Measurements from ENCODE around the gene WNT3.
A peak's percentile ranks its signal among the peaks of the same experiment; 100 is the strongest.

WNT3 gene

GRCh38 chr17:46834846-46835245, 16.4 kb upstream of the WNT3 start:
- DNase-seq = no peak

DNA sequence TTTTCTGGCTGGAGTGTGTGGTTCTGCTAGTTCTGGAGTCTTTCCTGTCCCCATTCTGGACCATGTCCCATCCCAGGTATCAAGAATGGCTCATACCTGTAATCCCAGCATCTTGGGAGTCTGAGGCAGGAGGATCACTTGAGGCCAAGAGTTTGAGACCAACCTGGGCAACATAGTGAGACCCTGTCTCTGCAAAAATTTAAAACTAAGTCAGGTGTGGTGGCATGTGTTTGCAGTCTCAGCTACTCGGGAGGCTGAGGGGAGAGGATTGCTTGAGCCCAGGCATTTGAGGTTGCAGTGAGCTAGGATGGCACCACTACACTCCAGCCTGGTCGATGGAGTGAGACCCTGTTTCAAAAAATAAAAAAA, 15.3 kb upstream of the WNT3 start:
- DNase-seq = no peak

DNA sequence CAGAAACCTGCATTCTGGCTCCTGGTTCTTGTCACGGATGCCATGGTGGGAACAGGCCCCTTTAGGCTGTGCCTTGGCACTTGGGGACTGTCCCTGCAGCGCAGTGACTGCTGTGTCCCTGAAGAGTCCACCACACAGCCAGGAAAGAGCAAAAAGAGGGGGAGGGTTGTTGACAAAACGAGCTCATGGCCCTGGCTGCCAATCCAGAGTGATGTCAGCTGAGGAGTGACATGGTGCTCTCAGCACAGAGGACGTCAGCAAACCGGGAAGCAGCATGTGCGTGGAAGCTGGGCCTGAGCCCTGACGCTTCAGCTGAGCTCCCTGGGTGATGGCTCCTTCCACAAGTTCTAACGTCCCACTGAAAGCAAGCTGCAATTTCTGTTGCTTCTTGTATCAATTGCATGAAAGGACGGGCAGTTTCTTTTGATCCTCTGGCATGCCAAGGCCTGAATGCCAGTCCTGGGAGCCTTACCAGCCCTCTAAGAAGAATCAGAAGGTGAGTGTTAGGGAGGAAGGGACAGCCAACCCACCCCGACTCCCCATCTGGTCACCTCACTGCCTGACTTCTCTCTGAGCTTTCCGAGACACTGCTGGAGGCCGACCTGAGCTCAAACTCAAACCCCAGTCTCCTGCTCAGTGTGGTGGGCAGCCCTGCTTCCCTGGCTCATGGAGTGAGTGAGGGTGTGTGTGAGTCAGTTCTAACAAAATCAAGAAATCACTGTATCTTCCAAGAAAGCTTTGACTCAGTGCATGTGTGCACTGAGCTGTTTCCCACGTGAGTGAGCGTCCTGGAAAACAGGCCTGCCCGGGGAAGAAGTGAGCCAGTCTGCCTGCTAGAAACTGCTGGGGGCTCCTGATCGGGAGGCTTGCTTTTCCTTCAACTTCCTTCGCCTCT, 14.7 kb upstream of the WNT3 start:
- peak; percentile 37 for DNase-seq

DNA sequence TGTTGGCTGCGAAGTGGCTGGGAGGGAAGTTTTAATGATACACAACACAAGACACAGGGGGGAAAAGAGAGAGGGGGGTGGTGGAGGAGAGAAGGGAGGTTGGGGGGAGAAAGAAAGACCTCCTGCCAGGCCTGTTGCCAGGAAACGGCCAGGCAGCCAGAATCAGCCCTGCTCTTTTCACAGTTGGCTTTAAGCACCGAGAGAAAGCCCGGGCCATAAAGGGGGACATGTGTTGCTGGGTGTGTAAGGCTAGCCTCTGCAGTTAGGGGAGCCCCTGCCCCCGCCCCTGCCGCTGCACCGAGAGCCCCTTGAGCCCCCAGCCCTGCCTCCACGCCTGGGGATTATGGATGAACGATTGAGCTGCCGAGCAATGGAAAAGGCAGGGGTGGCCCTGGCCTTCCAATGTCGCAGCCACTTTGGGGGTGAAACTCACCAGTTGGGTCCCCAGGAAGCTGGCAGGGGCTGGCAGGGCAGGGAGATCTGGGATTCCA, 13.9 kb upstream of the WNT3 start:
- no peak for DNase-seq

DNA sequence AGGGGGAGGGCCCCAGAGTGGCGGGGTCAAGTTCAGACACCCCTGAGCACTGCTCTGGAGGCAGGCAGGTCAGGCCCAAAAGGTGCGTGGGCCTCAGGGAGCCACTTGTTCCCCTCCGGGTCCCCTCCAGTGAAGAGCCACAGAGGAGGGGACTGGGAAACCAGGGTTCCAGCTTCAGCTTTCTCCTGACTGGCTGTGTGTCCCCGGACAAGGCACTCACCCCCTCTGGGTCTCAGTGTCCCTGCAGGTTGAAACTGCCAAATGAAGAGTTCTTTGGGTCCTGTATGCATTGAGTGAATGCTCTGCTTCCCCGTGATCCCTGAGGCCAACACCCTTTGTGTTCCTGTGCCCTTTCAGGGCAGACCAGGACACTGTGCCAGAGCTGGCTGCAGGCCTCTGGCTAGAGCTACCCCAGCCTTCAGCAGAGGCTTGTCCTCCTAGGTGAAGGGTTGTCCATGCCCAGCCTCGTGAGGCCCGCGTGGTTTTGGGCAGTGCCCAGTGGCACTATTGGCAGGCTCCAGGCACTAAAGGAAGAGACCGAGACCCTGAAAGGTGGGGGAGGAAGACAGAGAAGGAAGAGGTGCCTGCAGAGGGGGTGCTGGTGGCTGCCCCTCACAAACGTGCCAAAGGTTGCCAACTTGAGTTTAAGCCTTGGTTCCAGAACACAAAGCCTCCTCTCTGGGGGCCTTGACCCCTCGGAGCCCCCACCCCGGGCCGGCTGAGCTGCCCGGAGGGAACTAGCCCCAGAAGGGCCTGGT, 13.3 kb upstream of the WNT3 start:
- no peak for DNase-seq

DNA sequence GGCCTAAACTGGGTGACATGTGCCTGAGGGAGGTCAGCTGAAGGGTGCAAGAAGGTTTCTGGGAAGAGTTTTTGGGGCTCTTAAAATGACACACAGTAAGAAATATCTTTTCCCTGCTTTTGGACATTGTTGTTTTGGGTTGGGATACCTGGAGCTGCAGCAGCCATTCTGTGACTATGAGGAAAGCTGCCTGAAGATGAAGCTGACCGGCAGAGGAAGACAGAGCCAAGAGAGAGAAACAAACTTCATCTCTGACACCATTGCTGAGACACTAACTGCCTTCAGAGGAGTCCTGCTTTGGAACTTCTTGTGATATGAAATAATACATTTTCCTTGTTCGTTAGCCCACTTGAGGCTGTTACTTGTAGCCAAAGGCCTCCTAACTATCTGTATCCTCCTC, 8.8 kb upstream of the WNT3 start:
- no peak for DNase-seq

- DNase-seq = no peak
These were observed 7.6 kb upstream of the WNT3 start for GRCh38 chr17:46826116-46826515.

DNA sequence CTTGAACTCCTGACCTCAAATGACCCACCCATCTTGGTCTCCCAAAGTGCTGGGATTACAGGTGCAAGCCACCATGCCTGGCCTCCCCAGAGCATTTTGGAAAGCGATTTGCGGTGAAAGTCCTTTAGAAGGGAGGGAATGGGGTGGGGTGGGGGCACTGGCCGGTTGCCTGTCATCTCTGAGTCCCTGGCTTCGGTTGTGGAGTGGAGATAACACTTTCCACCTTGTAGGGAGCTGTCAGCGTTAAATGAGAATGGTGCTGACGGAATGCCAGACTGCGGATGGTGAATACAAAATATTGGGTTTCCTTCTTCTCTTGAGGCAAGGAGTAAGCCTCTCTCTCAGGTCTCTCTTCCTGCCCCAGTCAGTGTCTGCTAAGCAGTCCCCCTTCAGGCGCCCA, 5.2 kb upstream of the WNT3 start:
- DNase-seq = no peak

DNA sequence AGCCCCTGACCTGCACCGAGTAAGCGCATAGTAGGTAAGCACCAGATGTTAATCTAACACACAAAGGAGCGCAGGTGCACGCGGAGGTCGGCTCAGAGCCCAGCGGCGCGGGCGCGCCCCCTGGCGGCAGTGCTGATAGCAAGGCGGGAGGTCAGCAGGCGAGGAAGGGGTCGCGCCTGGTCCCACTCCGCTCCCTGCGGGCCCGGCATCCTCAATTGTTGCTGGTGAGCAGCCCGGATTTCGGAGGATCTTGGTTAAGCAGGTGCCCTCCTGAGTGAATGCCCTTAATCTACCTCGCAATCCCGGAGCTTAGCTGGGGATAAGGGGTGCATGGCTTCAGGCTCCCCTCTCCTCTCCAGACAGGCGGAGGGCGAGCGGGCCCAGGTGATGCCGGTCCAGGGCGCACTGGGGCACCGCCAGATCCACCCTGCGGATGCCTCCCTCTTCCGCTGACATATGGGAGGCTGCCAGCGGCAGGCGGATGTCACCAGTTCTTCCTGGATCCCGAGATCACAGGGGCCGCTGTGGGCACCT, 4.0 kb upstream of the WNT3 start:
- DNase-seq = peak; percentile 58

DNA sequence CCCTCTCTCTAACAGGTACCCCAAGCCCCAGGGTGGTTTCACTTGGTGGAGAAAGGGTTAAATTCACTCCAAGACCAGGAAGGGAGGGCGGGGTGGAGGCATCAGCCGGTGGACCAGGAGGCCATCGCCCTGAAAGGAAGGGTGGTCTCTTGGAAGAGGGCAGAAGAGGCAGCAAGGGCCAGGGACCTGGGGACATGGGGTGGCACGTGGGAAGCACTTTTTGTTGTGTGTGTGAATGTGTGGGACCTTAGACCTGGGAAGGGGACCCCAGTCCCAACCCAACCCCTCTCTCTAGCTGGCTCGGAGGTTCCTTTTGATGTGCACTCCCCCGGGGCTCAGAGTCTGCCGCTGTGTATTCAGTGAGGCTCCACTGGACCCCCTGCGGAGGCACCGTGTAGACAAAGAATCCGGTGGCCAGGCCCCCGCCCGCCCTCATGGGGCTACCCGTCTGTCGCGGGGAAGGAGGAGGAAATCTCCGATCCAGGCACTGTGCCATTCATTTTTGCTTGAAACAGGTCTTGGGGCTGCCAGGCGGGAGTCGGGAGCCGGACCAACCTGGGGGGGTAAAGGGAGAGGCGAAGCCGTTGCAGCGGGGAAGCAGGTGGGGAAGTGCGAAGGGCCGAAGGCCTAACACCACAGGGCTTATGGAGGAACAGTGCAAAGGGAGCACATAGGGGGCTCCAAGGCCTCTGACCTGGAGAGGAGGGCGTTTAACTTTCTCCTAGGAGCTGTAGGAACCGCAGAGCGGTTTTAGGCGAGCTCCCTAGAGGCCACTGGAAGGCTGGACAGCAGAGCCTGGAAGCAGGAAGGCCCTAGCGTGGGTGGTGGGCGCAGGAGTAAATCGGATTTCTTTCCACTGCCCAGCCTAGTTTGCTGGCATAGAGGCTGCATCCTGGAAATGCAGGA, 3.2 kb upstream of the WNT3 start:
- no peak for DNase-seq

- no peak for DNase-seq
These were observed 2.3 kb upstream of the WNT3 start for GRCh38 chr17:46820592-46821450.

GRCh38 chr17:46819906-46820351, 1.4 kb upstream of the WNT3 start:
- no peak for DNase-seq

GRCh38 chr17:46818929-46819859, 702 bp upstream of the WNT3 start:
- DNase-seq = no peak

- DNase-seq = no peak
These were observed 637 bp downstream of the WNT3 start for GRCh38 chr17:46817901-46818209.

DNA sequence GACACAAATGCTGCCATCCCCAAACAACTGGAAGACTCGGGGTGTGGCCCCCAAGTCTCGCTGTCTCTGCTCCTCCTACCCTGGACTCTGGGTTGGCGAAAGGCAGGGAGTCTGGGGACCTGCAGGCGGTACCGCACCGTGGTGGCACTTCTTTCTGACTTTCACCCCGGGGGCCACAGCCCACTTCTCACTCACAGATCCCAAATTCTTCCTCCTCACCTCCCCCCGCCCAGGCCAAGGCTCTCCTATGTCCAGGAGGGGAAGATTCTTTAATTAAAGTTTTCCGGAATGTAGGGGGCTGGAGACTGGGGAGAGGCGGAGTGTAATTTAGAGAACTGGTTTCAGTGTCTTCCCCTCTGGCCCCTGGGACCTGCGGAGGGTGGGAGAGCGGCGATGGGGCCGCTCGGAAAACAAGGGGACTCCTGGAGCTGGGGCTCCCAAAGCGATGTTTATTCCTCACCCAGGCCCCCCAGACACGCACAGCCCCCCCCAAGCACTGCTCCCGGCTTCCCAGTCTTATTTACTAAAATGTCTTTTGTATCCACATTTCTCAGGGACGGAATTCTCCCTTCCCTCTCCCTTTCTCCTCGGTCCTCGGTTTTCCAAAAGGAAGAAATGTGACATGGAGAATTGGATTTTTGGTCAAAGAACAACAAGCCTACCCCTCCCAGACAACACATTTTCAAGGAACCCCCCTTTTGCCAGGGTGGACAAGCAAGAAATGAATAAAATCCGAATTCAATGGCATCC, 1.2 kb downstream of the WNT3 start:
- no peak for DNase-seq

DNA sequence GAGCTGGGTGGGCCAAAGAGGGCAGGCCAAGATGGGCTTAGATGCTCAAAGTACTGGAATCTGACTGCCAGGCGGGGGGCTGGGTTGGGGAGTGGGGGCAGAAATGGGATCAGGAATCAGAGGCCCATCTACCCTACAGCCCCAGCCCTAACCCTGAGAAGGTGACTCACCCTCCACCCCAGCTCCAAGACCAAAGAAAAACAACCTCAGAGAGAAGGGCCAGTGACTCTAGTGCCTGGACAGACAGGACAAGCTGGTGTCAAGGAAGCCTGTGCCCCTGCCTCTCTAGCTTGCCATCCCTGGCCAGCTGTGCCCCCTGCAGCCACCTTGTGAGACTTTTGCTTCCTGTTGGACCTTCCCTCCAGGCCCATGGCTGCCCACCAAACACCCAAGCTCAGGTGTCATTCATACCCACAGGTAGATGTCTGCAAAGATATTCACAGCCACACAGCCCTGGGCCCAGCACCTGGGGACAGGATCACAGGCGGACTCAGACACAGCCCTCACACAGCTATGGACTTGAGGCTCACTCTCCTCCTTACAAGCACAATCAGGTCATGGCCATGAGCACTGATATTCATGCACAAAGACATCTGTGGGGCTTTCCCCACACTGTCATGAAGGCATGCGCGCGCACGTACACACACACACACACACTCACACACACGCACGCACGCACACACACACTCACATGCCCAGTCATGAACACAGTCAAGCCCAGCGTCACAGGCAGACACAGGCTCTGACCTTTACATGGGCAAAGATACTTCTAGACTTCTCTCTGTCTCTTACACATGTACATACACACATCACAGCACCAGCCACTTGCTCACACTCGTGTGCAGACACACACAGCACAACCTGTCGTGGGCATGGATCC, 2.8 kb downstream of the WNT3 start:
- no peak for DNase-seq

- no peak for DNase-seq
These were observed 4.0 kb downstream of the WNT3 start for GRCh38 chr17:46814446-46814845.

DNA sequence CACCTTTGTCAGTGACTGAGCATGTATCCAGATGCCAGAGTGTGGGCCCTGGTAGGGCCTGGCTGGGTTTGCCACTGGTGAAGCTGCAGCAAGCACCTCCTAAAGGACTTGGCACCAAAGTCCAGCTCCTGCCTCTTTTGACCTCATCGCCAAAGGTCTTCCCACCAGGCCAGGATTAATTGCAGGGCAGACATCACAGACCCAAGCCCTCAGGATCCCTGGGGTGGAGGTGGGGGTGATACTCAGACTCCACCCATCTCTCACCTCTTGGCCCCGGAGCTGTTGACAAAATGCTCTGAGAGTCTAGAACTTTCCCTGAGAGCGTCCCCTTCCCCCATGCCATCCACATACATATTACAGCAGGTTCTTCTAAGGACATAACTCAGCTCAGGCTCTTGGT, 4.6 kb downstream of the WNT3 start:
- no peak for DNase-seq

Measured in NCI-H2029 (cell line).